Panc1 (cell line): ENCODE results near the gene PLGRKT. TPM values are rescaled to one million over a fixed set of nuclear protein-coding genes. Genes with fewer than 3 reads are reported as not detected.
"Not testable (repeated sequence)": the region's sequence is repeated elsewhere in the genome, so short reads cannot be mapped to it uniquely, and the experiment has no call there.

Experiments used
- ATAC-seq: fragments of 200-7000 bp; cut with Tn5 transposase; 2 replicates; pipeline ENCODE4 v1.9.1; 2020; ENCODE audit warnings: mild to moderate bottlenecking, moderate library complexity
- BruUV-seq: library from RNA; stranded (reverse); fragments of 400-500 nt; replicated peaks from 2 replicates; lab custom pipeline; 2021; lab: Mats Ljungman, UMichigan
- CTCF ChIA-PET: fragments of 300-600 bp; sonication (Branson Sonifier 250); formaldehyde crosslinking; loops from one replicate; lab custom pipeline; 2022; ENCODE audit warnings: antibody characterized with exemption; lab: Charles Lee
- POLR2A ChIA-PET: fragments of 300-600 bp; sonication (Branson Sonifier 250); formaldehyde crosslinking; loops from one replicate; lab custom pipeline; 2022; ENCODE audit warnings: antibody characterized with exemption; lab: Charles Lee
- DNase-seq: peaks from one replicate; pipeline ENCODE4 v3.0.0-alpha.2; 2010; ENCODE audit warnings: low read depth, low spot score
- H3K27ac ChIP-seq: 2 replicates; pipeline ENCODE4 v1.5.1; 2011; ENCODE audit warnings: mild to moderate bottlenecking, low read length, inconsistent platforms
- H3K27me3 ChIP-seq: fragments of 200-500 bp; sonication (Bioruptor generic); 2 replicates; pipeline ENCODE4 v1.6.0; 2014; ENCODE audit warnings: low read length, inconsistent platforms; ENCODE audit not compliant: control insufficient read depth, insufficient read depth
- H3K36me3 ChIP-seq: fragments of 200-500 bp; sonication (Bioruptor generic); 2 replicates; pipeline ENCODE4 v1.5.1; 2014; ENCODE audit warnings: inconsistent platforms, mild to moderate bottlenecking, low read length, moderate library complexity; ENCODE audit not compliant: control insufficient read depth, insufficient read depth
- H3K4me1 ChIP-seq: 2 replicates; pipeline ENCODE4 v1.5.1; 2011; ENCODE audit warnings: inconsistent platforms, mild to moderate bottlenecking, low read length, moderate library complexity; ENCODE audit not compliant: control insufficient read depth, insufficient read depth
- H3K4me3 ChIP-seq, 2 experiments: 2 replicates each; pipeline ENCODE4 v1.5.1; 2011 to 2012; ENCODE audit warnings: low read depth in 2 of 2, low read length in 2 of 2, mild to moderate bottlenecking in 2 of 2, inconsistent platforms in 1 of 2, moderate library complexity in 1 of 2
- H3K9me3 ChIP-seq: fragments of 200-500 bp; sonication (Bioruptor generic); 2 replicates; pipeline ENCODE4 v1.5.1; 2014; ENCODE audit warnings: low read depth, mild to moderate bottlenecking, inconsistent platforms, low read length, moderate library complexity; ENCODE audit not compliant: control insufficient read depth, insufficient read depth
- POLR2AphosphoS5 ChIP-seq: IDR thresholded peaks from 2 replicates; pipeline ENCODE4 v1.6.1; 2012; ENCODE audit warnings: mild to moderate bottlenecking, low read depth, low read length, moderate library complexity
- SIN3A ChIP-seq: IDR thresholded peaks from 2 replicates; pipeline ENCODE4 v1.6.1; 2012; ENCODE audit warnings: low read depth, mild to moderate bottlenecking, low read length, moderate library complexity, borderline replicate concordance; ENCODE audit not compliant: insufficient read depth
- TCF7L2 ChIP-seq: IDR thresholded peaks from 2 replicates; pipeline ENCODE4 v1.6.1; 2011; ENCODE audit warnings: mild to moderate bottlenecking, low read depth, low read length, inconsistent platforms
- in situ Hi-C: cut with HindIII; loops from 2 replicates; pipeline ENCODE4 v1.10.0; 2016; ENCODE audit warnings: low sequenced_read_pairs, low pct_unique_long_range_greater_than_20kb
- intact Hi-C: fragments of 100-400 bp; cut with micrococcal nuclease; formaldehyde crosslinking; loops from one replicate; pipeline ENCODE4 v1.10.0; 2022; ENCODE audit not compliant: unreplicated experiment
- total RNA-seq: library from RNA; stranded (reverse); gene quantifications from one replicate; pipeline ENCODE4 v1.2.1, GENCODE V29; 2021; ENCODE audit not compliant: unreplicated experiment
- TF ChIP-seq, protein P1 (sequence below): fragments of 450-650 bp; IDR thresholded peaks from 2 replicates; pipeline ENCODE4 v1.5.1; 2017; ENCODE audit warnings: mild to moderate bottlenecking
- TF ChIP-seq, protein P2 (sequence below), 2 experiments: IDR thresholded peaks; 2 replicates each; pipeline ENCODE4 v1.6.1; 2011 to 2012; ENCODE audit warnings: low read depth in 2 of 2, control low read depth in 1 of 2, low read length in 1 of 2, mild to moderate bottlenecking in 1 of 2, moderate library complexity in 1 of 2; ENCODE audit not compliant: insufficient read depth in 1 of 2

The PLGRKT gene
- total RNA-seq, 1 experiment from 2014 or later: 9.3 TPM

DNA sequence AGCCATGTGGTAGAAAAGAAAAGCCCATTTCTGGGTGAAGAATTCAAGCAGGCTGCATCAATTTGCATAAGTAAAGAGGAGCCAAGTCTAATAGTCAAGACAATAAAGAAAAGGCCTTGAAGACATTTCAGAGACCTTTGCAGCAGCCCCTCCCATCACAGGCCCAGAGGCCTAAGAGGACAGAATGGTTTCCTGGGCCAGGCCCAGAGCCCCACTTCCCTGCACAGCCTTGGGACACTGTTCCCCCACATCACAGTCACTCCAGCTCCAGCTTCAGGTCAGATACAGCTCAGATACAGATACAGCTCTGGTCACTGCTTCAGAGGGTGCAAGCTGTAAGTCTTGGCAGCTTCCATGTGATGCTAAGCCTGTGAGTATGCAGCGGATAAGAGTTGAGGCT is 29.1 kb downstream of the PLGRKT start:
- H3K27me3 ChIP-seq: no peaks in the 10 kb centered on the region
- POLR2A ChIA-PET: no interaction called here
- ATAC-seq (no peak), DNase-seq (no peak)
- no TSS peak for BruUV-seq
- H3K36me3 ChIP-seq: no peaks in the 10 kb centered on the region
- TF ChIP-seq SIN3A: no peak
- TF ChIP-seq, protein P1, sequence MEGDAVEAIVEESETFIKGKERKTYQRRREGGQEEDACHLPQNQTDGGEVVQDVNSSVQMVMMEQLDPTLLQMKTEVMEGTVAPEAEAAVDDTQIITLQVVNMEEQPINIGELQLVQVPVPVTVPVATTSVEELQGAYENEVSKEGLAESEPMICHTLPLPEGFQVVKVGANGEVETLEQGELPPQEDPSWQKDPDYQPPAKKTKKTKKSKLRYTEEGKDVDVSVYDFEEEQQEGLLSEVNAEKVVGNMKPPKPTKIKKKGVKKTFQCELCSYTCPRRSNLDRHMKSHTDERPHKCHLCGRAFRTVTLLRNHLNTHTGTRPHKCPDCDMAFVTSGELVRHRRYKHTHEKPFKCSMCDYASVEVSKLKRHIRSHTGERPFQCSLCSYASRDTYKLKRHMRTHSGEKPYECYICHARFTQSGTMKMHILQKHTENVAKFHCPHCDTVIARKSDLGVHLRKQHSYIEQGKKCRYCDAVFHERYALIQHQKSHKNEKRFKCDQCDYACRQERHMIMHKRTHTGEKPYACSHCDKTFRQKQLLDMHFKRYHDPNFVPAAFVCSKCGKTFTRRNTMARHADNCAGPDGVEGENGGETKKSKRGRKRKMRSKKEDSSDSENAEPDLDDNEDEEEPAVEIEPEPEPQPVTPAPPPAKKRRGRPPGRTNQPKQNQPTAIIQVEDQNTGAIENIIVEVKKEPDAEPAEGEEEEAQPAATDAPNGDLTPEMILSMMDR: no peak
- TF ChIP-seq TCF7L2: no peak
- TF ChIP-seq, protein P2, sequence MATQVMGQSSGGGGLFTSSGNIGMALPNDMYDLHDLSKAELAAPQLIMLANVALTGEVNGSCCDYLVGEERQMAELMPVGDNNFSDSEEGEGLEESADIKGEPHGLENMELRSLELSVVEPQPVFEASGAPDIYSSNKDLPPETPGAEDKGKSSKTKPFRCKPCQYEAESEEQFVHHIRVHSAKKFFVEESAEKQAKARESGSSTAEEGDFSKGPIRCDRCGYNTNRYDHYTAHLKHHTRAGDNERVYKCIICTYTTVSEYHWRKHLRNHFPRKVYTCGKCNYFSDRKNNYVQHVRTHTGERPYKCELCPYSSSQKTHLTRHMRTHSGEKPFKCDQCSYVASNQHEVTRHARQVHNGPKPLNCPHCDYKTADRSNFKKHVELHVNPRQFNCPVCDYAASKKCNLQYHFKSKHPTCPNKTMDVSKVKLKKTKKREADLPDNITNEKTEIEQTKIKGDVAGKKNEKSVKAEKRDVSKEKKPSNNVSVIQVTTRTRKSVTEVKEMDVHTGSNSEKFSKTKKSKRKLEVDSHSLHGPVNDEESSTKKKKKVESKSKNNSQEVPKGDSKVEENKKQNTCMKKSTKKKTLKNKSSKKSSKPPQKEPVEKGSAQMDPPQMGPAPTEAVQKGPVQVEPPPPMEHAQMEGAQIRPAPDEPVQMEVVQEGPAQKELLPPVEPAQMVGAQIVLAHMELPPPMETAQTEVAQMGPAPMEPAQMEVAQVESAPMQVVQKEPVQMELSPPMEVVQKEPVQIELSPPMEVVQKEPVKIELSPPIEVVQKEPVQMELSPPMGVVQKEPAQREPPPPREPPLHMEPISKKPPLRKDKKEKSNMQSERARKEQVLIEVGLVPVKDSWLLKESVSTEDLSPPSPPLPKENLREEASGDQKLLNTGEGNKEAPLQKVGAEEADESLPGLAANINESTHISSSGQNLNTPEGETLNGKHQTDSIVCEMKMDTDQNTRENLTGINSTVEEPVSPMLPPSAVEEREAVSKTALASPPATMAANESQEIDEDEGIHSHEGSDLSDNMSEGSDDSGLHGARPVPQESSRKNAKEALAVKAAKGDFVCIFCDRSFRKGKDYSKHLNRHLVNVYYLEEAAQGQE (IDR thresholded peaks at IDR 0.05; ENCODE audit: insufficient read depth in 1 of 2, low read depth in 2 of 2, low read length in 1 of 2): no peak
- no peak for TF ChIP-seq POLR2AphosphoS5
- H3K9me3 ChIP-seq: no peaks in the 10 kb centered on the region
- H3K27ac ChIP-seq: no peak overlapping the region
- in situ Hi-C loops (no loop called here), intact Hi-C loops (no loop called here)
- no peak overlapping the region for H3K4me3 ChIP-seq
- CTCF ChIA-PET: no interaction called here
- H3K4me1 ChIP-seq: no peaks in the 10 kb centered on the region

DNA sequence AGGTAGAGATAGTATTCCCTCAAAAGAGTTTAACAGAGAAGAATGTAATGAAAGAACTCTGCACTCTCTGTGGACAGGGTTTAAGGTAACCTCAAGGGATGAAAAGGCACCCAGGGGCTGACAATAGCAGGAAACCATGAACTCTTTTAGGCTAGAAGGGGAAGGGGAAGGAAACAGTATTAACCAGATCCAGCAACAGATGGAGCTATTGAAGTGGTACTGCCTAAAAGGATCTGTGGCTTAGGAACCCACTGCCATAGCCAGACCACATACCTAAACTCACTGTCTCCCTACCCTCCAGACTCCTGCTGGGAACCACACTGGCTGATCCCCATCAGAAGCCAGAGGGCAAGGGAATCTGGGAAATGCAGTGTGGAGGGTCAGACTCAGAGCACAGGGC is 35.5 kb downstream of the PLGRKT start:
- H3K4me1 ChIP-seq: no peaks in the 10 kb centered on the region
- BruUV-seq: no TSS peak
- POLR2A ChIA-PET: no interaction called here
- no peak for TF ChIP-seq SIN3A
- TF ChIP-seq, protein P2 (IDR thresholded peaks at IDR 0.05; ENCODE audit: insufficient read depth in 1 of 2, low read depth in 2 of 2, low read length in 1 of 2): no peak
- no peak for TF ChIP-seq TCF7L2
- TF ChIP-seq POLR2AphosphoS5: no peak
- TF ChIP-seq, protein P1: no peak
- H3K9me3 ChIP-seq: no peaks in the 10 kb centered on the region
- H3K4me3 ChIP-seq: no peak overlapping the region
- ATAC-seq: no peak
- CTCF ChIA-PET: no interaction called here
- H3K27ac ChIP-seq: no peak overlapping the region
- no peaks in the 10 kb centered on the region for H3K27me3 ChIP-seq
- intact Hi-C loops: no loop called here
- in situ Hi-C loops: no loop called here
- H3K36me3 ChIP-seq: no peaks in the 10 kb centered on the region
- DNase-seq: no peak

DNA sequence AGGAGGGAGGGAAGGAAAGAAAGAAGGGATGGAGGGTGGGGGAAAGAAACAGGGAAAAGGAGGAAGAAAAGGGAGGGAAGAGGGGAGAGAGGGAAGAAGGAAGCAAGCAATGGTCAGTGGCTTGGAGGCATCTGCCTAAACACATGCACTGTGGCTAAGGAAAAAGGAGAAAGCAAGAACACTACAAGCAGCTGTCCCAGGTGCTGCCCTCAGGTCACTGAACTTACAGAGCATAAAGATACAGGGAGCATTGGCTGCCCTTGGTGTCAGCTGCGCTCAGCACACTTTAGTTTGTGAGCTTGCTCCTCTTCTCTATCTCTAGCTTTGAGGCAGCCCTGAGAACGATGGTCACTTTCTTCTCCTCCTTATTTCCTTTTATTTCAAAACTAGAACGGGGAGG is 40.2 kb downstream of the PLGRKT start:
- H3K4me1 ChIP-seq, H3K36me3 ChIP-seq, H3K27me3 ChIP-seq, CTCF ChIA-PET, BruUV-seq, POLR2A ChIA-PET, H3K27ac ChIP-seq, H3K9me3 ChIP-seq, H3K4me3 ChIP-seq, ATAC-seq, in situ Hi-C loops, intact Hi-C loops, DNase-seq: not testable (repeated sequence)
